H1 (cell line): ENCODE results near the gene TRIM41. TPM values are rescaled to one million over a fixed set of nuclear protein-coding genes. Genes with fewer than 3 reads are reported as not detected.

Source experiments
- EZH2 ChIP-seq: fragments of 200-600 bp; sonication (generic); IDR thresholded peaks from 2 replicates; pipeline ENCODE4 v1.7.1; 2012; ENCODE audit warnings: low read depth, mild to moderate bottlenecking, moderate library complexity, low read length, inconsistent platforms; ENCODE audit not compliant: severe bottlenecking
- JUN ChIP-seq: IDR thresholded peaks from 2 replicates; pipeline ENCODE4 v1.6.1; 2011; ENCODE audit warnings: low read depth, mild to moderate bottlenecking, improper control_type of control experiment, low read length
- SIX5 ChIP-seq: IDR thresholded peaks from 2 replicates; pipeline ENCODE4 v1.6.1; 2011; ENCODE audit warnings: mild to moderate bottlenecking, low read depth, low read length
- SP1 ChIP-seq: IDR thresholded peaks from 2 replicates; pipeline ENCODE4 v1.6.1; 2011; ENCODE audit warnings: low read depth, low read length
- ZNF274 ChIP-seq: IDR thresholded peaks from 2 replicates; pipeline ENCODE4 v1.7.0; 2012; ENCODE audit warnings: low read length, borderline replicate concordance; ENCODE audit errors: extremely low read depth
- polyA plus RNA-seq, 7 experiments: library from polyadenylated mRNA; depleted of rRNA in 3 of 7; stranded (reverse) in 5 of 7; unstranded in 2 of 7; fragments of >200 nt in 5 of 7; fragments of 200-250 nt in 2 of 7; gene quantifications; 1 replicate in 5 of 7; 2 replicates in 1 of 7; 4 replicates in 1 of 7; pipeline versions ENCODE4 v1.2.1 to v1.2.3, GENCODE V29; 2011 to 2013; ENCODE audit warnings: missing spikeins in 2 of 7, mixed read lengths in 2 of 7
- total RNA-seq: library from RNA; stranded (reverse); fragmentation: NEBNext Ultra II Directional; extraction: Animal tissue kit (Norgen Biotek cat#: 25700); gene quantifications from 2 replicates; pipeline ENCODE4 v1.2.1, GENCODE V29; 2021

Gene TRIM41
- total and polyA plus RNA-seq, 2 of the 8 experiments (the other 6 are each of a cell fraction or from before 2014, with no cell fraction given): 12.9 to 21.6 TPM

GRCh38 chr5:181190711-181191525 is 32.2 kb upstream of the TRIM41 start (continued):
- TF ChIP-seq JUN (no peak), SP1 (no peak), SIX5 (no peak), EZH2 (peak; percentile 86), ZNF274 (no peak)
